H1 (cell line): Measurements from ENCODE around the gene KIDINS220. TPM values are rescaled to one million over a fixed set of nuclear protein-coding genes. Genes with fewer than 3 reads are reported as not detected.
A peak's percentile ranks its signal among the peaks of the same experiment; 100 is the strongest.

ENCODE experiments used
- CTCF ChIA-PET: fragments of 300-600 bp; sonication (Branson Sonifier 250); formaldehyde crosslinking; loops from one replicate; lab custom pipeline; 2021; ENCODE audit not compliant: partially characterized antibody; lab: Charles Lee
- POLR2A ChIA-PET: fragments of 300-600 bp; sonication (Branson Sonifier 250); formaldehyde crosslinking; loops from one replicate; lab custom pipeline; 2021; ENCODE audit warnings: inconsistent platforms; ENCODE audit not compliant: partially characterized antibody; lab: Charles Lee
- DNase-seq, 2 experiments: peaks; one replicate each; pipeline versions ENCODE4 v3.0.0 to v3.0.0-alpha.2; 2010 to 2022; ENCODE audit warnings: low spot score in 2 of 2, low read depth in 1 of 2, mixed read lengths in 1 of 2
- FAIRE-seq: peaks from 2 replicates; lab custom pipeline; 2011; peaks lifted over from hg19 to GRCh38; lab: Jason Lieb, UNC
- H2AFZ ChIP-seq: 2 replicates; pipeline ENCODE4 v1.8.1; 2012; ENCODE audit warnings: low read length, inconsistent platforms
- H2AK5ac ChIP-seq: 2 replicates; pipeline ENCODE4 v1.6.1; 2013; ENCODE audit warnings: low read depth, low read length
- H2BK120ac ChIP-seq: replicated peaks from 2 replicates; pipeline ENCODE3; 2013; ENCODE audit warnings: low read depth, low read length, inconsistent platforms
- H2BK12ac ChIP-seq: 2 replicates; pipeline ENCODE4 v1.6.1; 2013; ENCODE audit warnings: low read depth, low read length
- H2BK15ac ChIP-seq: 2 replicates; pipeline ENCODE4 v1.6.1; 2013; ENCODE audit warnings: low read length
- H2BK20ac ChIP-seq: 2 replicates; pipeline ENCODE4 v1.6.1; 2013; ENCODE audit warnings: low read length
- H2BK5ac ChIP-seq: 2 replicates; pipeline ENCODE4 v1.6.1; 2013; ENCODE audit warnings: low read depth, low read length
- H3K14ac ChIP-seq: 2 replicates; pipeline ENCODE4 v1.6.1; 2013; ENCODE audit warnings: inconsistent platforms; ENCODE audit not compliant: insufficient read length
- H3K18ac ChIP-seq: 2 replicates; pipeline ENCODE4 v1.6.1; 2013; ENCODE audit warnings: low read length; ENCODE audit errors: extremely low read depth
- H3K23ac ChIP-seq: 2 replicates; pipeline ENCODE4 v1.6.1; 2013; ENCODE audit warnings: inconsistent platforms; ENCODE audit not compliant: insufficient read length
- H3K23me2 ChIP-seq: 2 replicates; pipeline ENCODE4 v1.6.1; 2013; ENCODE audit warnings: low read depth, low read length
- H3K27ac ChIP-seq: 2 replicates; pipeline ENCODE4 v1.6.1; 2011; ENCODE audit warnings: low read depth, low read length, inconsistent platforms
- H3K27me3 ChIP-seq, 4 experiments: replicated peaks in 1 of 4; 1 replicate in 1 of 4; 2 replicates in 3 of 4; pipeline versions ENCODE4 v1.6.1 to v1.8.1; 2011 to 2013; ENCODE audit warnings: low read length in 3 of 4, mild to moderate bottlenecking in 3 of 4, inconsistent platforms in 2 of 4, mixed read lengths in 2 of 4, moderate library complexity in 1 of 4; ENCODE audit not compliant: control insufficient read depth in 3 of 4, insufficient read depth in 3 of 4; ENCODE audit errors: extremely low read depth in 1 of 4
- H3K36me3 ChIP-seq, 4 experiments: 2 replicates each; pipeline versions ENCODE4 v1.6.1 to v1.8.1; 2011 to 2013; ENCODE audit warnings: mild to moderate bottlenecking in 4 of 4, low read length in 3 of 4, moderate library complexity in 2 of 4, control low read depth in 1 of 4, inconsistent platforms in 1 of 4; ENCODE audit not compliant: insufficient read depth in 4 of 4, control insufficient read depth in 2 of 4
- H3K4ac ChIP-seq: replicated peaks from 2 replicates; pipeline ENCODE3; 2013; ENCODE audit warnings: low read length, low read depth, mixed read lengths, inconsistent platforms; ENCODE audit not compliant: insufficient read length
- H3K4me1 ChIP-seq, 4 experiments: replicated peaks in 1 of 4; 1 replicate in 1 of 4; 2 replicates in 3 of 4; pipeline versions ENCODE4 v1.6.1 to v1.8.1; 2011 to 2013; ENCODE audit warnings: low read length in 3 of 4, inconsistent platforms in 2 of 4, mixed read lengths in 1 of 4; ENCODE audit not compliant: insufficient read depth in 4 of 4, control insufficient read depth in 3 of 4
- H3K4me2 ChIP-seq, 2 experiments: 2 replicates each; pipeline versions ENCODE4 v1.6.1 to v1.8.1; 2011 to 2013; ENCODE audit warnings: low read depth in 2 of 2, low read length in 2 of 2, control low read depth in 1 of 2, inconsistent platforms in 1 of 2, mild to moderate bottlenecking in 1 of 2; ENCODE audit not compliant: insufficient read depth in 1 of 2
- H3K4me3 ChIP-seq, 4 experiments: fragments of 200-600, 300-600 bp in 1 of 4; sonication (generic), shearing (Covaris generic), sonication (Bioruptor Twin) in 1 of 4; 2 replicates each; pipeline versions ENCODE4 v1.5.1 to v1.8.1; 2011 to 2016; ENCODE audit warnings: low read length in 4 of 4, low read depth in 3 of 4, control low read depth in 2 of 4, inconsistent platforms in 2 of 4, mild to moderate bottlenecking in 2 of 4, mixed read lengths in 1 of 4, moderate library complexity in 1 of 4; ENCODE audit not compliant: insufficient read depth in 2 of 4; ENCODE audit errors: extremely low read depth in 1 of 4
- H3K56ac ChIP-seq: replicated peaks from 2 replicates; pipeline ENCODE3; 2013; ENCODE audit warnings: low read depth, mild to moderate bottlenecking, mixed read lengths, low read length, inconsistent platforms; ENCODE audit not compliant: insufficient read length
- H3K79me1 ChIP-seq: 2 replicates; pipeline ENCODE4 v1.6.1; 2013; ENCODE audit warnings: low read depth, low read length, control low read depth
- H3K79me2 ChIP-seq, 2 experiments: 2 replicates each; pipeline versions ENCODE4 v1.6.1 to v1.8.1; 2012 to 2013; ENCODE audit warnings: low read length in 2 of 2, mild to moderate bottlenecking in 2 of 2, inconsistent platforms in 1 of 2; ENCODE audit not compliant: insufficient read depth in 2 of 2, control insufficient read depth in 1 of 2
- H3K9ac ChIP-seq, 4 experiments: replicated peaks in 1 of 4; 1 replicate in 1 of 4; 2 replicates in 3 of 4; pipeline versions ENCODE4 v1.6.1 to v1.8.1; 2011 to 2013; ENCODE audit warnings: low read depth in 3 of 4, low read length in 3 of 4, control low read depth in 2 of 4, mild to moderate bottlenecking in 2 of 4, moderate library complexity in 2 of 4, inconsistent platforms in 1 of 4; ENCODE audit errors: extremely low read depth in 1 of 4
- H3K9me3 ChIP-seq, 2 experiments: 2 replicates each; pipeline versions ENCODE4 v1.6.1 to v1.8.1; 2012 to 2013; ENCODE audit warnings: mild to moderate bottlenecking in 2 of 2, moderate library complexity in 2 of 2, control low read depth in 1 of 2, inconsistent platforms in 1 of 2, low read depth in 1 of 2, low read length in 1 of 2, mixed read lengths in 1 of 2; ENCODE audit not compliant: insufficient read depth in 2 of 2
- H4K20me1 ChIP-seq, 2 experiments: replicated peaks in 1 of 2; 2 replicates each; pipeline versions ENCODE3 to v1.8.1; 2011 to 2013; ENCODE audit warnings: inconsistent platforms in 2 of 2, low read length in 2 of 2, mild to moderate bottlenecking in 1 of 2; ENCODE audit not compliant: insufficient read depth in 2 of 2, control insufficient read depth in 1 of 2
- H4K5ac ChIP-seq: 2 replicates; pipeline ENCODE4 v1.6.1; 2013; ENCODE audit warnings: low read length, low read depth, mixed read lengths, inconsistent platforms; ENCODE audit not compliant: insufficient read length
- H4K8ac ChIP-seq: 2 replicates; pipeline ENCODE4 v1.8.0; 2013; ENCODE audit warnings: mild to moderate bottlenecking, moderate library complexity, low read length, inconsistent platforms; ENCODE audit not compliant: insufficient read depth; ENCODE audit errors: extremely low read depth
- H4K91ac ChIP-seq: replicated peaks from 2 replicates; pipeline ENCODE3; 2013; ENCODE audit warnings: low read length, mixed read lengths, inconsistent platforms; ENCODE audit not compliant: insufficient read length
- CEBPB ChIP-seq: IDR thresholded peaks from 2 replicates; pipeline ENCODE4 v1.6.1; 2012; ENCODE audit warnings: low read depth, low read length
- EGR1 ChIP-seq: IDR thresholded peaks from 2 replicates; pipeline ENCODE4 v1.6.1; 2011; ENCODE audit warnings: low read depth, low read length, borderline replicate concordance
- NANOG ChIP-seq: IDR thresholded peaks from 2 replicates; pipeline ENCODE4 v1.6.1; 2011; ENCODE audit warnings: low read length, low read depth, mild to moderate bottlenecking, inconsistent platforms; ENCODE audit not compliant: insufficient read depth, poor library complexity, severe bottlenecking
- TBP ChIP-seq: IDR thresholded peaks from 2 replicates; pipeline ENCODE4 v1.6.1; 2011; ENCODE audit warnings: low read depth, low read length, improper control_type of control experiment
- WGBS, 2 experiments: shearing (Covaris generic) in 1 of 2; methylation state at CpG; one replicate each; pipeline versions ENCODE4 v1.1.6 to v1.1.7; 2013 to 2015; ENCODE audit warnings: low lambda C conversion rate in 2 of 2, mixed read lengths in 2 of 2, inconsistent platforms in 1 of 2, low coverage in 1 of 2, missing lambda C conversion rate in 1 of 2; ENCODE audit not compliant: insufficient replicate concordance in 2 of 2, insufficient coverage in 1 of 2, insufficient read length in 1 of 2; ENCODE audit errors: extremely low coverage in 1 of 2, missing lambda C conversion rate in 1 of 2; 5-methylcytosine and 5-hydroxymethylcytosine counted together
- polyA plus RNA-seq, 7 experiments: library from polyadenylated mRNA; depleted of rRNA in 3 of 7; stranded (reverse) in 5 of 7; unstranded in 2 of 7; fragments of >200 nt in 5 of 7; fragments of 200-250 nt in 2 of 7; gene quantifications; 1 replicate in 5 of 7; 2 replicates in 1 of 7; 4 replicates in 1 of 7; pipeline versions ENCODE4 v1.2.1 to v1.2.3, GENCODE V29; 2011 to 2013; ENCODE audit warnings: missing spikeins in 2 of 7, mixed read lengths in 2 of 7
- total RNA-seq: library from RNA; stranded (reverse); fragmentation: NEBNext Ultra II Directional; extraction: Animal tissue kit (Norgen Biotek cat#: 25700); gene quantifications from 2 replicates; pipeline ENCODE4 v1.2.1, GENCODE V29; 2021

The KIDINS220 gene
- total and polyA plus RNA-seq, 2 of the 8 experiments (the other 6 are each of a cell fraction or from before 2014, with no cell fraction given) = 21.2 to 27.1 TPM

DNA sequence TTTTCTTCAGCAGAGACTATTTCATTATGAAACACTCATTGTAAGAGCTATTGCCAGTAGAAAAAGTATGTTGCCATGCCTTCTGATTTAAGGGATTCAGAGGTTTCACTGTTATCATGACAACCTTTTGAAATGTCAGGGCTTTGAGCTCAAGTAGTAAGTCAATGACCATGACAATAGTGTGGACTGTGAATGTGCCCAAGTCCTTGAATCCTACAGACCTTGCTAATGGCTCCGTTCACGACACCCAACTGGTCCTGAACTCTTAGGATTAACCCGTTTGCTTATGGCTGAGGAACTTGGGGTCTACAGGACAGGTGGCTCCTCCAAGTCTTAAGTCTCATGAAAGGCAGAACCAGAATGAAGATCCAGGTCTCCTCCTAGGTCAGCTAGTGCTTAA, 17.6 kb upstream of the KIDINS220 start:
- 78% methylated on average over 3 of the region's 3 CpGs; no CpG with 5 or more reads in 1 of the 2 experiments for WGBS, 2 experiments
- no peak for DNase-seq

More for the DNA sequence above, 17.6 kb upstream of the KIDINS220 start:
- Histone ChIP-seq H4K20me1 (no peaks in the 10 kb centered on the region), H2BK5ac (no peak overlapping the region), H3K23me2 (no peaks in the 10 kb centered on the region), H2AFZ (no peak overlapping the region), H3K27ac (no peak overlapping the region), H3K9ac (no peak overlapping the region), H3K14ac (no peak overlapping the region), H3K4me3 (no peak overlapping the region), H3K4ac (no peak overlapping the region), H2BK20ac (no peak overlapping the region)
- peak; percentile 32 for FAIRE-seq
- POLR2A ChIA-PET = no interaction called here
- TF ChIP-seq TBP = no peak
- TF ChIP-seq EGR1 = no peak
- TF ChIP-seq CEBPB = no peak
- peak; percentile 34 for TF ChIP-seq NANOG
- TF ChIP-seq, all 59 proteins: peak for 1
- Histone ChIP-seq H2BK15ac (no peak overlapping the region), H3K27me3 (no peaks in the 10 kb centered on the region), H3K23ac (no peak overlapping the region), H3K9me3 (no peaks in the 10 kb centered on the region), H4K8ac (no peak overlapping the region), H3K56ac (no peak overlapping the region), H3K79me2 (no peaks in the 10 kb centered on the region), H3K79me1 (no peaks in the 10 kb centered on the region), H4K5ac (no peak overlapping the region), H4K91ac (no peak overlapping the region), H2BK12ac (no peak overlapping the region), H3K18ac (no peak overlapping the region), H3K4me2 (0 out of 4 replicates have a peak overlapping the region, but pooled peaks of 1 of the 2 experiments have one; percentile 3), H3K36me3 (no peaks in the 10 kb centered on the region), H3K4me1 (peaks cover 0 to 4% (median under 1%) of the 10 kb centered on the region in 4 experiments; a peak in 2 of 7 replicates), H2AK5ac (no peak overlapping the region), H2BK120ac (no peak overlapping the region)
- CTCF ChIA-PET = interaction anchor here (1.4 kb wide), 1 partner anchor 285 kb away, joined by 4 read pairs; no protein-coding TSS in a partner anchor
